ENCODE measurements around the gene SOCS1. TPM values are rescaled to one million over a fixed set of nuclear protein-coding genes. Genes with fewer than 3 reads are reported as not detected.

The SOCS1 gene
- total RNA-seq, 4 donors from 2014 or later: 5.3 to 16.3 (median 11.1) TPM

- no peak for TF ChIP-seq CTCF (IDR thresholded peaks at IDR 0.05; ENCODE audit: low read depth)
Observed at GRCh38 chr16:11218604-11218962, 37.4 kb downstream of the SOCS1 start.

DNA sequence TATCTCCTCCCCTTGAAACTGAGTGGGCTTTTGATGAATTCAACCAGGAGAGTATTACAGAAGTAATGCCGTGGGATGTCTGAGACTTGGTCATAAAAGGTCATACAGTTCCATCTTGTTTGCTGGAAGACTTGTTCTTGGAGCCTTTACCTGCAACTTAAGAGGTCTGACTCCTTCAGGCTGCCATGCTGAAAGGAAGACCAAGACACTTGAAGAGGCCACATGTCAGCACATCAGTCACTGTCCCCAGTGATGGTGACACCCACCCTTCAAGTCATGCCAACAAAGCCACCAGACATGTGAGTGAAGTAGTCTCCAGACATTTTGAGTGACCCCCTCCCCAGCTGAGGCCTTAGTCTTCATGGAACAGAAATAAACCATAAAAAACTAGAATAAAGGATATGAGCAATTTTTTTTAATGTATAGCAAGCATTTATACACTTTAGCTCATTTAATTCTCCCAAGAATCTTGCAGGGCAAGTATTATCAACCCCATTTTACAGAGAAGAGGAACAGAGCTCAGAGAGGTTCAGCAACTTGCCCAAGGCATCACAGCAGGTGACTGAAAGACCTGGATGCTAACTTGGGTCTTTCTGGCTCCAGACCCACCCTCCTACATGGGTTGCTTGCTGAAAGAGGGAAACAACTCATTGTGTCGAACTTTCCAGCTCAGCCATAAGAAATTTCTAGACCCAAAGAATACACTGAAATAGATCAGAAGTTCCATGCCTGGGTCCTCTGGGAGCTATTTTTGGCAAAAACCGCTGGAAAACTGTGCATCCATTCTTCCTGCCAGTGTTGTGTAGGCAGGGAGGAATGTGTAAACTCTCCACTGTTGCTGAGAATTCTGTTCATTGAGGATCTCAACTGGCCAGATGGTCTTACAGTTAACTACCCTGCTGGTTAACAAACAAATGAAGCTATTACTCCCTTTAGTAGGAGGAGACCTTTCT lies 38.1 kb downstream of the SOCS1 start:
- no peak for TF ChIP-seq CTCF (IDR thresholded peaks at IDR 0.05; ENCODE audit: low read depth)

- no peak for TF ChIP-seq CTCF (IDR thresholded peaks at IDR 0.05; ENCODE audit: low read depth)
Observed at GRCh38 chr16:11215935-11216556, 40.0 kb downstream of the SOCS1 start.

DNA sequence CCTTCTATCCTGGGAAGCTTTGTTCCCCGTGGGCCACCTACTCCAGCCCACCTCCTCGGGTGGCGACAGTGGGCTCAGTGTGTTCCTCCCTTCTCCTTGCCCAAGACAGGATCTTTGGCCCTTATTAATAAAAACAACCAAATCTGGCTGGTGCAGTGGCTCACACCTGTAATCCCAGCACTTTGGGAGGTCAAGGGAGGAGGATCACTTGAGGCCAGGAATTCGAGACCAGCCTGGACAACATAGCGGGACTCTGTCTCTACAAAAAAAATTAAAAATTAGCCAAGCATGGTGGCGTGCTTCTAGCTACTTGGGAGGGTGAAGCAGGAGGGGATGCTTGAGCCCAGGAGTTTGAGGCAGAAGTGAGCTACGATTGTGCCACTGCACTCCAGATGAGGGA lies 42.2 kb downstream of the SOCS1 start:
- no peak for TF ChIP-seq CTCF (IDR thresholded peaks at IDR 0.05; ENCODE audit: low read depth)

- TF ChIP-seq CTCF (IDR thresholded peaks at IDR 0.05; ENCODE audit: low read depth): no peak
Observed at GRCh38 chr16:11213373-11213772, 42.6 kb downstream of the SOCS1 start.

GRCh38 chr16:11212798-11213196 lies 43.2 kb downstream of the SOCS1 start:
- no peak for TF ChIP-seq CTCF (IDR thresholded peaks at IDR 0.05; ENCODE audit: low read depth)

GRCh38 chr16:11211977-11212797 lies 43.8 kb downstream of the SOCS1 start:
- no peak for TF ChIP-seq CTCF (IDR thresholded peaks at IDR 0.05; ENCODE audit: low read depth)

Data from subcutaneous adipose tissue (tissue), 4 donors.